SK-N-SH treated with all-trans-retinoic acid at 6 μM for 48 hours (cell line): ENCODE data around the gene HELZ2.

Experiments
- ATAC-seq: fragments of 200-7000 bp; cut with Tn5 transposase; 3 replicates; pipeline ENCODE4 v1.9.1; 2020; ENCODE audit warnings: mild to moderate bottlenecking, moderate library complexity
- BACH2 ChIP-seq: fragments of 250-450 bp; sonication (Bioruptor Pico); IDR thresholded peaks from 2 replicates; pipeline ENCODE4 v1.9.0; 2021; ENCODE audit warnings: mild to moderate bottlenecking, borderline replicate concordance
- CSDC2 ChIP-seq: fragments of 250-450 bp; sonication (Bioruptor Pico); IDR thresholded peaks from 2 replicates; pipeline ENCODE4 v1.5.0; 2020; ENCODE audit warnings: mild to moderate bottlenecking, moderate library complexity
- ESRRG ChIP-seq: fragments of 250-450 bp; sonication (Bioruptor Pico); IDR thresholded peaks from 2 replicates; pipeline ENCODE4 v1.6.1; 2021; ENCODE audit warnings: mild to moderate bottlenecking
- GLIS3 ChIP-seq: fragments of 250-450 bp; sonication (Bioruptor Pico); IDR thresholded peaks from 2 replicates; pipeline ENCODE4 v1.5.0; 2020; ENCODE audit warnings: mild to moderate bottlenecking, moderate library complexity
- ISL1 ChIP-seq: fragments of 250-450 bp; sonication (Bioruptor Pico); IDR thresholded peaks from 2 replicates; pipeline ENCODE4 v2.1.2; 2022; ENCODE audit warnings: mild to moderate bottlenecking, moderate library complexity
- OSR1 ChIP-seq: fragments of 250-450 bp; sonication (Bioruptor Pico); IDR thresholded peaks from 2 replicates; pipeline ENCODE4 v1.8.0; 2022; ENCODE audit warnings: moderate library complexity, mild to moderate bottlenecking, inconsistent platforms
- PPARA ChIP-seq: fragments of 250-450 bp; sonication (Bioruptor Pico); IDR thresholded peaks from 2 replicates; pipeline ENCODE4 v1.5.0; 2020; ENCODE audit warnings: mild to moderate bottlenecking, borderline replicate concordance
- RARB ChIP-seq: fragments of 250-450 bp; sonication (Bioruptor Pico); IDR thresholded peaks from 2 replicates; pipeline ENCODE4 v1.8.0; 2021; ENCODE audit warnings: mild to moderate bottlenecking, moderate library complexity
- SNAI2 ChIP-seq: fragments of 250-450 bp; sonication (Bioruptor Pico); IDR thresholded peaks from 2 replicates; pipeline ENCODE4 v1.5.0; 2020; ENCODE audit warnings: mild to moderate bottlenecking, moderate library complexity
- TOX ChIP-seq: fragments of 250-450 bp; sonication (Bioruptor Pico); IDR thresholded peaks from 2 replicates; pipeline ENCODE4 v1.8.0; 2021; ENCODE audit warnings: mild to moderate bottlenecking, moderate library complexity, borderline replicate concordance
- ZC3H10 ChIP-seq: fragments of 250-450 bp; sonication (Bioruptor Pico); IDR thresholded peaks from 2 replicates; pipeline ENCODE4 v1.5.1; 2021; ENCODE audit warnings: mild to moderate bottlenecking, moderate library complexity
- ZFP3 ChIP-seq: fragments of 250-450 bp; sonication (Bioruptor Pico); IDR thresholded peaks from 2 replicates; pipeline ENCODE4 v1.5.0; 2020; ENCODE audit warnings: mild to moderate bottlenecking, moderate library complexity
- ZFP30 ChIP-seq: fragments of 450-650 bp; formaldehyde crosslinking; IDR thresholded peaks from 2 replicates; pipeline ENCODE4 v1.5.0; 2022; ENCODE audit warnings: mild to moderate bottlenecking, moderate library complexity
- ZNF565 ChIP-seq: fragments of 450-650 bp; formaldehyde crosslinking; conservative IDR thresholded peaks from 2 replicates; pipeline ENCODE4 v1.5.0; 2020; ENCODE audit warnings: low read depth, mild to moderate bottlenecking, moderate library complexity
- ZNF70 ChIP-seq: fragments of 450-650 bp; formaldehyde crosslinking; IDR thresholded peaks from 2 replicates; pipeline ENCODE4 v1.5.0; 2020; ENCODE audit warnings: mild to moderate bottlenecking, moderate library complexity
- TF ChIP-seq, protein P1 (sequence below): fragments of 250-450 bp; sonication (Bioruptor Pico); IDR thresholded peaks from 2 replicates; pipeline ENCODE4 v1.5.0; 2020; ENCODE audit warnings: mild to moderate bottlenecking, moderate library complexity
- TF ChIP-seq, protein P2 (sequence below): fragments of 250-450 bp; sonication (Bioruptor Pico); IDR thresholded peaks from 2 replicates; pipeline ENCODE4 v1.5.1; 2021; ENCODE audit warnings: mild to moderate bottlenecking, moderate library complexity
- TF ChIP-seq, protein P3 (sequence below): fragments of 250-450 bp; sonication (Bioruptor Pico); IDR thresholded peaks from 2 replicates; pipeline ENCODE4 v1.8.0; 2021; ENCODE audit warnings: low read depth, mild to moderate bottlenecking, moderate library complexity, borderline replicate concordance
- TF ChIP-seq, protein P4 (sequence below): fragments of 250-450 bp; sonication (Bioruptor Pico); IDR thresholded peaks from 2 replicates; pipeline ENCODE4 v1.8.0; 2020; ENCODE audit warnings: mild to moderate bottlenecking, moderate library complexity, borderline replicate concordance

The HELZ2 gene

DNA sequence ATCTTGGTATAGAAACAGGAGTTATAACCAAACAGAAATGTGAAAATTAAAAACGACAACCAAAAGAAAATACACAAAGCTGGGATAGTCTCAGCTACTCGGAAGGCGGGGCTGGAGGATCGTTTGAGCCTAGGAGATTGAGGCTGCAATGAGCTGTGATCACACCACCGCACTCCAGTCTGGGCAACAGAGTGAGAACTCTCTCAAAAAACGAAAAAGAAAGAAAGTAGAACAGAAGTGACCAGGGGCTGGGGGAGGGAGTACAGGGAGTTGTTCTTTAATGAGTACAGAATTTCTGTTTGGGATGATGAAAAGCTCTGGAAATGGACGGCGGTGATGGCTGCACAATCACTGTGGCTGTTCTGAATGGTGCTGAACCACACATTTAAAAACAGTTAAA lies 47.0 kb upstream of the HELZ2 start (continued):
- TF ChIP-seq, protein P1, sequence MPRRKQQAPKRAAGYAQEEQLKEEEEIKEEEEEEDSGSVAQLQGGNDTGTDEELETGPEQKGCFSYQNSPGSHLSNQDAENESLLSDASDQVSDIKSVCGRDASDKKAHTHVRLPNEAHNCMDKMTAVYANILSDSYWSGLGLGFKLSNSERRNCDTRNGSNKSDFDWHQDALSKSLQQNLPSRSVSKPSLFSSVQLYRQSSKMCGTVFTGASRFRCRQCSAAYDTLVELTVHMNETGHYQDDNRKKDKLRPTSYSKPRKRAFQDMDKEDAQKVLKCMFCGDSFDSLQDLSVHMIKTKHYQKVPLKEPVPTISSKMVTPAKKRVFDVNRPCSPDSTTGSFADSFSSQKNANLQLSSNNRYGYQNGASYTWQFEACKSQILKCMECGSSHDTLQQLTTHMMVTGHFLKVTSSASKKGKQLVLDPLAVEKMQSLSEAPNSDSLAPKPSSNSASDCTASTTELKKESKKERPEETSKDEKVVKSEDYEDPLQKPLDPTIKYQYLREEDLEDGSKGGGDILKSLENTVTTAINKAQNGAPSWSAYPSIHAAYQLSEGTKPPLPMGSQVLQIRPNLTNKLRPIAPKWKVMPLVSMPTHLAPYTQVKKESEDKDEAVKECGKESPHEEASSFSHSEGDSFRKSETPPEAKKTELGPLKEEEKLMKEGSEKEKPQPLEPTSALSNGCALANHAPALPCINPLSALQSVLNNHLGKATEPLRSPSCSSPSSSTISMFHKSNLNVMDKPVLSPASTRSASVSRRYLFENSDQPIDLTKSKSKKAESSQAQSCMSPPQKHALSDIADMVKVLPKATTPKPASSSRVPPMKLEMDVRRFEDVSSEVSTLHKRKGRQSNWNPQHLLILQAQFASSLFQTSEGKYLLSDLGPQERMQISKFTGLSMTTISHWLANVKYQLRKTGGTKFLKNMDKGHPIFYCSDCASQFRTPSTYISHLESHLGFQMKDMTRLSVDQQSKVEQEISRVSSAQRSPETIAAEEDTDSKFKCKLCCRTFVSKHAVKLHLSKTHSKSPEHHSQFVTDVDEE: no peak
- no peak for TF ChIP-seq SNAI2 (CRISPR knock-in tag)
- no peak for TF ChIP-seq CSDC2

DNA sequence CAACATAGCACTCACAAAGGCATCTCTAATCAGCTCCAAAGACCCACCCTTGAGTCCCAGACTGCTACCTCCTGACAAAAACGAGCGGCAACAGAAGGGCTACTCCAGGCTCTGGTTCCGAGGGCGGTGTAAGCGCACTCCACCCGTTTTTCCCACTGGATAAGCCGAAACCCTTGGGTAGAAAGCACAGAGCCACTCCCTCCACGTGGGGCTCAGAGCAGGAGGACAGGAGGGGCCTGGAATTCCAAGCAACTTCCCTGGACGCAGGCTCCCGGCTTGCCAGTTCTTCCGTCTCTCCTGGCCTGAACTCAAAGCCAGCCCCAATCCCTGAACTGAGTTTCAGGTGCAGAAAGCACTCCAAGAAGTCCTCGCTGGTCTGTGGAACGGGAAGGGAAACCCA lies 45.5 kb upstream of the HELZ2 start:
- TF ChIP-seq PPARA (CRISPR knock-in tag): no peak
- TF ChIP-seq RARB (CRISPR knock-in tag): no peak
- TF ChIP-seq TOX (CRISPR knock-in tag): no peak
- TF ChIP-seq ZFP30 (CRISPR knock-in tag): no peak
- no peak for TF ChIP-seq OSR1 (CRISPR knock-in tag)
- no peak for TF ChIP-seq ZC3H10 (CRISPR knock-in tag)
- TF ChIP-seq BACH2: no peak
- TF ChIP-seq, protein P2, sequence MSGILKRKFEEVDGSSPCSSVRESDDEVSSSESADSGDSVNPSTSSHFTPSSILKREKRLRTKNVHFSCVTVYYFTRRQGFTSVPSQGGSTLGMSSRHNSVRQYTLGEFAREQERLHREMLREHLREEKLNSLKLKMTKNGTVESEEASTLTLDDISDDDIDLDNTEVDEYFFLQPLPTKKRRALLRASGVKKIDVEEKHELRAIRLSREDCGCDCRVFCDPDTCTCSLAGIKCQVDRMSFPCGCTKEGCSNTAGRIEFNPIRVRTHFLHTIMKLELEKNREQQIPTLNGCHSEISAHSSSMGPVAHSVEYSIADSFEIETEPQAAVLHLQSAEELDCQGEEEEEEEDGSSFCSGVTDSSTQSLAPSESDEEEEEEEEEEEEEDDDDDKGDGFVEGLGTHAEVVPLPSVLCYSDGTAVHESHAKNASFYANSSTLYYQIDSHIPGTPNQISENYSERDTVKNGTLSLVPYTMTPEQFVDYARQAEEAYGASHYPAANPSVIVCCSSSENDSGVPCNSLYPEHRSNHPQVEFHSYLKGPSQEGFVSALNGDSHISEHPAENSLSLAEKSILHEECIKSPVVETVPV (CRISPR knock-in tag): no peak
- TF ChIP-seq SNAI2 (CRISPR knock-in tag): no peak
- TF ChIP-seq, protein P3, sequence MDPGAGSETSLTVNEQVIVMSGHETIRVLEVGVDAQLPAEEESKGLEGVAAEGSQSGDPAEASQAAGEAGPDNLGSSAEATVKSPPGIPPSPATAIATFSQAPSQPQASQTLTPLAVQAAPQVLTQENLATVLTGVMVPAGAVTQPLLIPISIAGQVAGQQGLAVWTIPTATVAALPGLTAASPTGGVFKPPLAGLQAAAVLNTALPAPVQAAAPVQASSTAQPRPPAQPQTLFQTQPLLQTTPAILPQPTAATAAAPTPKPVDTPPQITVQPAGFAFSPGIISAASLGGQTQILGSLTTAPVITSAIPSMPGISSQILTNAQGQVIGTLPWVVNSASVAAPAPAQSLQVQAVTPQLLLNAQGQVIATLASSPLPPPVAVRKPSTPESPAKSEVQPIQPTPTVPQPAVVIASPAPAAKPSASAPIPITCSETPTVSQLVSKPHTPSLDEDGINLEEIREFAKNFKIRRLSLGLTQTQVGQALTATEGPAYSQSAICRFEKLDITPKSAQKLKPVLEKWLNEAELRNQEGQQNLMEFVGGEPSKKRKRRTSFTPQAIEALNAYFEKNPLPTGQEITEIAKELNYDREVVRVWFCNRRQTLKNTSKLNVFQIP (CRISPR knock-in tag): no peak
- no peak for TF ChIP-seq ISL1 (CRISPR knock-in tag)
- TF ChIP-seq, protein P4, sequence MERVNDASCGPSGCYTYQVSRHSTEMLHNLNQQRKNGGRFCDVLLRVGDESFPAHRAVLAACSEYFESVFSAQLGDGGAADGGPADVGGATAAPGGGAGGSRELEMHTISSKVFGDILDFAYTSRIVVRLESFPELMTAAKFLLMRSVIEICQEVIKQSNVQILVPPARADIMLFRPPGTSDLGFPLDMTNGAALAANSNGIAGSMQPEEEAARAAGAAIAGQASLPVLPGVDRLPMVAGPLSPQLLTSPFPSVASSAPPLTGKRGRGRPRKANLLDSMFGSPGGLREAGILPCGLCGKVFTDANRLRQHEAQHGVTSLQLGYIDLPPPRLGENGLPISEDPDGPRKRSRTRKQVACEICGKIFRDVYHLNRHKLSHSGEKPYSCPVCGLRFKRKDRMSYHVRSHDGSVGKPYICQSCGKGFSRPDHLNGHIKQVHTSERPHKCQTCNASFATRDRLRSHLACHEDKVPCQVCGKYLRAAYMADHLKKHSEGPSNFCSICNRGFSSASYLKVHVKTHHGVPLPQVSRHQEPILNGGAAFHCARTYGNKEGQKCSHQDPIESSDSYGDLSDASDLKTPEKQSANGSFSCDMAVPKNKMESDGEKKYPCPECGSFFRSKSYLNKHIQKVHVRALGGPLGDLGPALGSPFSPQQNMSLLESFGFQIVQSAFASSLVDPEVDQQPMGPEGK (CRISPR knock-in tag): no peak
- ATAC-seq: no peak

DNA sequence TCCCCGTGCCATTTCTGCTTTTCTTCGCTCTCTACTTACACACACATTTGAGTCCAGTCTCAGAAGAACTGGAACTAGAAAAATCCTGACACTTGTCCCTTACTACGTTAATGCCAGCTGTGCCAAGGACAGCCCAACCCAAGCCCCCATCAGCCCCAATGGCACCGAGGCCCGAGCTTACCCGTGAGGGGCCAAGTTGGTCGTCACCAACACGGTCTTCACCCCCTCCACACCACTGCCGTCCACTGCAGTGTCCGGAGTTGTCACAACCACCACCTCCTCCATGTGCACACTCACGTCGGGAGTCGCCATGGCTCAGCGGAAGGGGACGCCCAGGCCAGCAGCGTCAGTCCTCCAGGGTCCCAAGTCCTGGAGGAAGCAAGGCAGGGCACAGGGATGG lies 45.0 kb upstream of the HELZ2 start:
- no peak for ATAC-seq
- TF ChIP-seq TOX (CRISPR knock-in tag): no peak
- no peak for TF ChIP-seq PPARA (CRISPR knock-in tag)
- TF ChIP-seq BACH2: no peak
- no peak for TF ChIP-seq ZFP30 (CRISPR knock-in tag)
- TF ChIP-seq ESRRG (CRISPR knock-in tag): no peak
- TF ChIP-seq CSDC2: no peak
- TF ChIP-seq, protein P1: no peak
- TF ChIP-seq ZC3H10 (CRISPR knock-in tag): no peak
- TF ChIP-seq, protein P2 (CRISPR knock-in tag): no peak
- no peak for TF ChIP-seq ZFP3 (CRISPR knock-in tag)
- no peak for TF ChIP-seq ISL1 (CRISPR knock-in tag)
- TF ChIP-seq GLIS3 (CRISPR knock-in tag): no peak
- no peak for TF ChIP-seq SNAI2 (CRISPR knock-in tag)
- no peak for TF ChIP-seq ZNF70 (CRISPR knock-in tag)
- TF ChIP-seq, protein P3 (CRISPR knock-in tag): no peak
- TF ChIP-seq ZNF565 (CRISPR knock-in tag): no peak
